NB4 (cell line): Measurements from ENCODE around the gene ACACA.

ENCODE experiments used
- DNase-seq: peaks from one replicate; pipeline ENCODE4 v3.0.0; 2010; ENCODE audit warnings: low read depth
- H3K4me3 ChIP-seq: one replicate; pipeline ENCODE4 v1.5.1; 2011; ENCODE audit warnings: mild to moderate bottlenecking, low read depth, low read length, moderate library complexity
- MYC ChIP-seq: IDR thresholded peaks from 2 replicates; pipeline ENCODE4 v1.6.1; 2011; ENCODE audit warnings: low read depth, low read length
- POLR2A ChIP-seq: IDR thresholded peaks from 2 replicates; pipeline ENCODE4 v1.6.1; 2011; ENCODE audit warnings: mild to moderate bottlenecking; ENCODE audit not compliant: insufficient read length; ENCODE audit errors: extremely low read depth
- TF ChIP-seq, protein P1 (sequence below): IDR thresholded peaks from one replicate; pipeline ENCODE4 v1.5.1; 2012; ENCODE audit warnings: low read depth, low read length
- TF ChIP-seq, protein P2 (sequence below): IDR thresholded peaks from 2 replicates; pipeline ENCODE4 v1.6.1; 2011; ENCODE audit warnings: low read depth, low read length

Gene ACACA

DNA sequence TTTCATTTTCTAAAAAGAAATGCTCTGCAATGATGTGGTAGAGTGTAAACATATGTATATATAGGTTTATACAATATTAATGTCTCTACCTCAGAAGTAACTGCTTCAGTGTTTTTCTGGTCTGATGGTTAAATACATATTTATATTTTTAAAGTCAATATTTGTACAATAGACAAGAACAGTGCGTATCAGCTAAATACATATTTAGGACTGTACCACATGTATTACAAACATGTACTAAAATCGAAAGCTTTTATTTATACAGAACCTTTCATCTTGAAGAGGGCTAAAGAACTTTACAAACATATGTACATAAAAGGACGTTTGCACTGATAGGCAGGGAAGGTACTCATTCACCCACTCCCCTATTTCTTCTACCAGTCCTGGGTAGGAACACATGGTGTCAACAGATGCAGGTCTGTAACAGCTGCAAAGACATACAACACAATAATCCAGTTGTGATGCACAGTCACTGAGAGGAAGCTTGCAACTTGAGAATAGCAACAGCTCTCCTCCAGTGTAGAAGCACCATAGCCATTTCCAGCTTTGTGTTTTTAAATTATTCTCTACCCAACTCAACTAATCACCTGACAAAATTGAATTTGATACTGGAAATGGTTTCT is 237.8 kb downstream of the ACACA start:
- TF ChIP-seq, protein P1, sequence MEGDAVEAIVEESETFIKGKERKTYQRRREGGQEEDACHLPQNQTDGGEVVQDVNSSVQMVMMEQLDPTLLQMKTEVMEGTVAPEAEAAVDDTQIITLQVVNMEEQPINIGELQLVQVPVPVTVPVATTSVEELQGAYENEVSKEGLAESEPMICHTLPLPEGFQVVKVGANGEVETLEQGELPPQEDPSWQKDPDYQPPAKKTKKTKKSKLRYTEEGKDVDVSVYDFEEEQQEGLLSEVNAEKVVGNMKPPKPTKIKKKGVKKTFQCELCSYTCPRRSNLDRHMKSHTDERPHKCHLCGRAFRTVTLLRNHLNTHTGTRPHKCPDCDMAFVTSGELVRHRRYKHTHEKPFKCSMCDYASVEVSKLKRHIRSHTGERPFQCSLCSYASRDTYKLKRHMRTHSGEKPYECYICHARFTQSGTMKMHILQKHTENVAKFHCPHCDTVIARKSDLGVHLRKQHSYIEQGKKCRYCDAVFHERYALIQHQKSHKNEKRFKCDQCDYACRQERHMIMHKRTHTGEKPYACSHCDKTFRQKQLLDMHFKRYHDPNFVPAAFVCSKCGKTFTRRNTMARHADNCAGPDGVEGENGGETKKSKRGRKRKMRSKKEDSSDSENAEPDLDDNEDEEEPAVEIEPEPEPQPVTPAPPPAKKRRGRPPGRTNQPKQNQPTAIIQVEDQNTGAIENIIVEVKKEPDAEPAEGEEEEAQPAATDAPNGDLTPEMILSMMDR: no peak
- TF ChIP-seq, protein P2, sequence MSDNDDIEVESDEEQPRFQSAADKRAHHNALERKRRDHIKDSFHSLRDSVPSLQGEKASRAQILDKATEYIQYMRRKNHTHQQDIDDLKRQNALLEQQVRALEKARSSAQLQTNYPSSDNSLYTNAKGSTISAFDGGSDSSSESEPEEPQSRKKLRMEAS: no peak
- TF ChIP-seq POLR2A: no peak
- no peak for TF ChIP-seq MYC
- peak; percentile 6 for DNase-seq
- H3K4me3 ChIP-seq: no peak overlapping the region

DNA sequence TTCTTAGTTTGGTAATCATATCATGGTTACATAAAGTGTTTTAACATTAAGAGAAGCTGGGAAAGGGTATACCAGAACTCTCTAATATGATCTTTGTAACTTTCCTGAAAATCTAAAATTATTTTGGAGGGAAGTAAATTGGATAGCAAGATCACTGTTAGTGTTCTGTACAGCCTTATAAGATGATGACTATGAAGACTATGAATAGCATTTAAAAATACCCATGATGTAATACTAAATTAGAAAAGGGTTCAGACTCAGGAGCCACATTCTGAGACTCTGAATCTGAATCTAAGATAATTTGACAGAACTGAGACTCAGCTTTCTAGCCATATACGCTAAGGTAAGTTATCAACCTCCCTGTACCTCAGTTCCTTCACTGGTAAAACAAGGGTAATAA is 238.9 kb downstream of the ACACA start:
- TF ChIP-seq, protein P2: no peak
- TF ChIP-seq MYC: no peak
- TF ChIP-seq POLR2A: no peak
- TF ChIP-seq, protein P1: no peak
- H3K4me3 ChIP-seq: no peak overlapping the region
- DNase-seq: no peak

DNA sequence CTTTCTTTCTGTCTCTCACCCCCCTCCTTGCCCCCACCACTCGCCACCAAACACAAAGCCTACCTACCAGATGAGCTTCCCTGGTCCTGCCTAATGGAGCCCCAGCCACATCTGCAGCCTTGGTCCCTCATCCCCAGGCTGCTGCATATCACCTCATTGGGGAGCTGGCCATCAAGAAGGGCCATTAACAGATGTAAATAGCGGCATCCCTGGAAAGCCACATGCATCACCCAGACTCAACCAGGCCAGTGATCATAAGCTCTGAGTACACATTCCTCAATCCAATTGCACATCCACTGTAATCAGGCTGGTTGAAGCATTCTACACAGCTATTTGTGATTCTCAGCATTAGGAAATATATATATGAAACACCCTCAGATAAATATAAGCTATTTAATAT is 242.6 kb downstream of the ACACA start:
- no peak for DNase-seq
- no peak overlapping the region for H3K4me3 ChIP-seq
- TF ChIP-seq POLR2A (no peak), MYC (no peak)
- TF ChIP-seq, protein P2: no peak
- TF ChIP-seq, protein P1: no peak

DNA sequence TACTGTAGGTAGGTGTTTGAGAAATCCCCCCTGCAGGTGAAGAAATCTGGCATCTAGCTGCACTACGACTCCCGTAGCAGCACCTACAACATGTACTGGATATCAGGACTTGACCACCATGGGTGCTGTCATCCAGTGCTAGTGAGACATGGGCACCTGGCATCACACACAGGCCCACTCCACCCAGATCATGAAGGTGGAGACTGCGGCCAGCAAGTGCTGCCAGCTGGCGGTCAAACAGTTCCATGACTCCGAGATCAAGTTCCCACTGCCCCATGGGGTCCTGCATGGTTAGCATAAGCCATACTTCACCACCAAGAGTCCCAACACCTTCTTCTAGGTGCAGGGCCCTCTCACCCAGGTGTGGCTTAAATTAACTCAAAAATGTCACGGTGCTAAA is 243.8 kb downstream of the ACACA start:
- DNase-seq: no peak
- H3K4me3 ChIP-seq: no peak overlapping the region
- TF ChIP-seq, protein P1: no peak
- TF ChIP-seq, protein P2: no peak
- no peak for TF ChIP-seq POLR2A
- no peak for TF ChIP-seq MYC

DNA sequence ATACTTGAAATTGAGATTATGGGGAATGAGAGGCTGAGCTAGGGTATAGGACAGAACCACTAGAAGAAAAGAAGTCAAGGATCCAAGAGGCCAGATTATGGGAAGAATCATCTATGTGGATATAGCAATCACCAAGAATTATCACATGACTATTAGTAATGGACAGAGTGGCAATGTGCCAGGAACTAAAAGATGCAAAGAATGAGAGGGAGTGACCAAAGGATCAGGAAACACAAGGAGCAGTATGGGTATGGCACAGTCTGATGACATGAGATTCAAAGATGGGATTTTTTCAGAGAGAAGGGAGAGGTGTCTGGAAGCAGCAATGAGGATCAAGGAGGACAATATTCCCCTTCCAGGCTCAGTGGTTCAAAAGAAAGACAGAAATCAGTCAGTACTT is 245.7 kb downstream of the ACACA start:
- DNase-seq: no peak
- TF ChIP-seq MYC (no peak), POLR2A (no peak)
- no peak overlapping the region for H3K4me3 ChIP-seq

DNA sequence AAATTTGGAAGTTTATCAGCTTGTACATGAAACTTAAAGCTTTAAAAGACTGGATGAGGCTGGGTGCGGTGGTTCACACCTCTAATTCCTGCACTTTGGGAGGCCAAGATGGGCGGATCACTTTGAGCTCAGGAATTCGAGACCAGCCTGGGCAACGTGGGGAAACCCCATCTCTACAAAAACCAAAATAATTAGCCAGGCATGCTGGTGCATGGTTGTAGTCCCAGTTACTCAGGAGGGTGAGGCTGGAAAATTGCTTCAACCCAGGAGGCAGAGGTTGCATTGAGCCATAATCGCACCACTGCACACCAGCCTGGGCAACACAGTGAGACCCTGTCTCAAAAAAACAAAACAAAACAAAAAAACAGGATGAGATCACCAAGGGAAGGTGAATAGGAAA is 248.3 kb downstream of the ACACA start:
- H3K4me3 ChIP-seq: no peak overlapping the region
- TF ChIP-seq, protein P1: no peak
- DNase-seq: no peak
